H54 (cell line): ENCODE measurements around the gene ZNF442.
"Not testable (repeated sequence)": the region's sequence is repeated elsewhere in the genome, so short reads cannot be mapped to it uniquely, and the experiment has no call there.

Experiments used
- DNase-seq: peaks from one replicate; pipeline ENCODE4 v3.0.0; 2011; ENCODE audit warnings: low spot score, mixed read lengths; ENCODE audit not compliant: insufficient read length
- FAIRE-seq: peaks from 3 replicates; lab custom pipeline; 2011; peaks lifted over from hg19 to GRCh38; lab: Jason Lieb, UNC
- POLR2A ChIP-seq: IDR thresholded peaks from 2 replicates; pipeline ENCODE4 v1.6.1; 2011; ENCODE audit warnings: low read depth, mild to moderate bottlenecking, low read length

The ZNF442 gene

DNA sequence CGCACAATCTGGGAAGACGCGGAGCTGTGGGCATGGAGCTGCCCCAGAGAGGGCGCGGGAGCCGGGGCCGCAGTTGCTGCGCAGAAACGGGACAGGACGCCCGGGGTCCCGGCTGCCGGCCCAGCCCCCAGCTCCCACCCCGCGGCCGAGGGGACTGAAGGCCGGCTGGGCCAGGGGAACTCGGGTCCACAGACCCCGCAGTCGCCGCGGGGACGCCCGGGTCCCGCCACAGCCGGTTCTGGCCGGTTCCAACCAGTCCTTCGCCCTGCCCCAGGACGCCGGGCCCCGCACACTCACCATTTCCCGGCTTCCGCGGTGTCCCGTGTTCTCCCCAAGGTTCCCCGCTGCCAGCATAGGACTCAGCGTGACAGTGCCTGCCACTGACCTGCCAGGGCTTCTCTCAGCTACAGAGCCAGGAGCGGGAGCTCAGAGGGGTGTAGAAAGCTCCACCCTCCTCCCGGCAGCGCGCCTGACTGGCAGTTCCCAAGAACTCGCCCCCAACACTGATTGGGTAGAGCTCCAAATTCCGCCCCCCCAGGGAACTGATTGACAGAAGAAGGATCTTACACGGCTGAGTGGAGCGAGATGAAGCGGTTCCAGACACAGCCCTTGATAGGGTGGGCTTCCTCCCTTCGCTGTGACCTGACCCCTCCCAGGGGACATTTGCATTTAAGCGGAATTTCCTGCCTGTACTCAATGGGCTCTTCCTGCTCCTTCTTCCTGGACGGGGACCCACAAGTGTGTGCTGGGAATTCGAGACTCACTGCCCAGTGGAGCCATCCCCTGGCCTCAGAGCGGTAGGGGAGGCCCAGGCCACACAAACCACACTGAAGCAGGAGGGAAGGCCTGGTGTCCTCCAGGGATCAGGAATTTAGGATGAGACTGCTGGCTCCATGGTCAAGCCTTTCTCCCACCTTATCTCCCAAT, at the start of gene ZNF442:
TSS of gene ZNF442 (minus strand) at position 448 of the 927 bp plus-strand sequence. CDS start 2,052 bp downstream, outside the sequence.
- FAIRE-seq (peak; percentile 95), DNase-seq (peak; percentile 95)
- TF ChIP-seq POLR2A = peak; percentile 90

DNA sequence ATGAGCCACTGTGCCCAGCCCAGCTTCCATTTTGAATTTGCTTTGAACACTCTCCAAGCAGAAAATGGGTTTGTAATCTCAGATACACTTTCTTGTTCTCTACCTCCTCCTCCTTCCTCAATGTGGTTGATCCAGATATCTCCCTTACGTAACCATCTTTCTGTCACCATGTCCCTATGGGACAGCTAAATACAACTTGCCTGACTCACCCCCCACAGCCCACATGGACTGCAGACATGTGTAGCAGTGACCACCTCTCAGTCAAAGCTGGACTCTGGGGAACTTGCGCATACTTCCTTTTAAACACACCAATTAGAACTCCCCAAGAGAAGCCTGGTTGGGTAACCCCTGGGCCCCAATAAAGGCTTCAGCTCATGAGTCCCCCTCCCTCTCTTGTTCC, 46.4 kb upstream of the ZNF442 start:
- no peak for TF ChIP-seq POLR2A
- FAIRE-seq (no peak), DNase-seq (no peak)

- peak; percentile 81 for DNase-seq
- peak; percentile 39; the same call in 1 of the 2 replicates for TF ChIP-seq POLR2A
- peak; percentile 96 for FAIRE-seq
These were observed 35.4 kb upstream of the ZNF442 start, which contains the start of gene ZNF799 for GRCh38 chr19:12400633-12401502. Gene ZNF799 (minus strand): TSS chr19:12401271. CDS start chr19:12401070, 201 bp downstream.

DNA sequence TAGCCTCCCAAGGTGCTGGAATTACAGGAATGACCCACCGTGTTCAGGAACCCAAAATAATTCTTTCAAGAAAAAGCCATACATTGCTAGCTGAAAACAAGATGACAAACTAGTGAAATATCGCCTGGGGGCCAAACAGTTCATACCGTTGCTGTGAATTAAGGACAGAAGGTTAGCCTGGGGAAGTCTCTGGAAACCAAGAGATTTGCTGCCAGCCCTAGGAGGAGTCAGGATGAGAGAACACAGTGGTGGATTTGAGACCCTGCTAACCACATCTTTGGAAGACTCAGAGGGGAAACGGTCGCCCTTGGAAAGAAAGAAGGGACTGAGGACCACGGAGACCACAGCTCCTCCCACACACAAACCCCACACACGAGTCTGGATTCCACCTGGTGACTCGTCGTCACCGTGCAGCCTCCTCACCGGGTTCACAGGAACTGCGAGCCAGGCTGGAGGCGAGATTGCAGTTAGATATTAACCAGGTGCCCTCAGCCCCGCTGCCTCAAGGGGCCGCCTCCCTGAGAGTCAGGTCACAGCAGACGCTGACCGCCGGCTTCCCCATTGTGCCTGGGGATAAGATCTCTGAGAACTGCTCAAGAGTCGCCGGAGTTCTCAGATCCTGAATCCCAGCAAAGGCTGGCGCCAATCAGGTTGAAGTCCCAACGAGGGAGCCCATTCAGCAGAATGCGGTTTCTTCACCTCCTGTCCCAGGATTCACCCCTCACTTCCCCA, 34.6 kb upstream of the ZNF442 start:
- peak; percentile 38 for FAIRE-seq
- not testable (repeated sequence) for DNase-seq

DNA sequence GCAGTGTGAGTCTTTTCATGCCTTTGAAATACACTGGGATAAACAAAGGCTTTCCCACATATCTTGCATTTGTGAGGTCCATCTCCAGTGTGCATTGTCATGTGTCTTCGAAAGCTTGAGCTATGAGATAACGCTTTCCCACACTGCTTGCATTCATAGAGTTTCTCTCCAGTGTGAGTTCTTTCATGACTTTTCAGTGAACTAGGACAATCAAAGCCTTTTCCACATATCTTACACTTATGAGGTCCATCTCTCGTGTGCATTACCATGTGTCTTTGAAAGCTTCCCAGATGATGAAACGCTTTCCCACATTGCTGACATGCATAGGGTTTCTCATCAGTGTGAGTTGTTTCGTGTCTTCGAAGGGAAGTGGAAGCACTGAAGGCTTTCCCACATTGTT, 25.7 kb upstream of the ZNF442 start:
- not testable (repeated sequence) for FAIRE-seq, DNase-seq

- not testable (repeated sequence) for FAIRE-seq
These were observed 20.9 kb upstream of the ZNF442 start for GRCh38 chr19:12386365-12386764.

DNA sequence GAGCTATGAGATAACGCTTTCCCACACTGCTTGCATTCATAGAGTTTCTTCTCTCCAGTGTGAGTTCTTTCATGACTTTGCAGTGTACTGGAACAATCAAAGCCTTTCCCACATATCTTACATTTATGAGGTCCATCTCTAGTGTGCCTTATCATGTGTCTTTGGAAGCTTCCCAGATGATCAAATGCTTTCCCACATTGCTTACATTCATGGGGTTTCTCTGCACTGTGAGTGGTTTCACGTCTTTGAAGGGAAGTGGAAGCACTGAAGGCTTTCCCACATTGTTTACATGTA, 14.9 kb upstream of the ZNF442 start:
- no peak for FAIRE-seq

More at GRCh38 chr19:12386365-12386764, 20.9 kb upstream of the ZNF442 start:
- DNase-seq = not testable (repeated sequence)

DNA sequence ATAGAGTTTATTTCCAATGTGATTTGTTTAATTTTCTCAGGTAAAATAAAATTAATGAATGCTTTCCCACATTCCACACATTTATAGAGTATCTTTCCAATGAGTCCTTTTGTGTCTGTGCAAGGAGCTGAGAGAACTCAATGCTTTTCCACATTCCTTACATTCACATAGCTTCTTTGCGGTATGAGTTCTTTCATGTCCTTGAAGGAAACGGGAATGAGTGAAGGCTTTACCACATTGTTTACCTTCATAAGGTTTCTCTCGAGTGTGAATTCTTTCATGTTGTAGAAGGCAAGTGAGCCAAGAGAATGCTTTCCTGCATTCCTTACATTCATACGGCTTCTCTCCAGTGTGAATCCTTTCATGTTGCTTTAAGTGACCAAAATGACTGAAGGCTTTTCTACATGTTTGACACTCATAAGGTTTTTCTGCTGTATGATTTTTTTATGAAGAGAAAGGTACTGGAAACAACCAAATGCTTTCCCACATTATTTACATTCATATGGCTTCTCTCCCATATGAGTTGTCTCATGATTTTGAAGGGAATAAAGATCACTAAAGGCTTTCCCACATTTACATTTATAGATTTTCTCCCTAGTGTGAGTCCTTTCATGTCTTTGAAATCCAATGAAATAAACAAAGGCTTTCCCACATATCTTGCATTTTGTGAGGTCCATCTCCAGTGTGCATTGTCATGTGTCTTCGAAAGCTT, 14.4 kb upstream of the ZNF442 start:
- no peak for TF ChIP-seq POLR2A
- DNase-seq = no peak
- FAIRE-seq = no peak

More for the DNA sequence above, 14.9 kb upstream of the ZNF442 start:
- TF ChIP-seq POLR2A = no peak
- DNase-seq = no peak

DNA sequence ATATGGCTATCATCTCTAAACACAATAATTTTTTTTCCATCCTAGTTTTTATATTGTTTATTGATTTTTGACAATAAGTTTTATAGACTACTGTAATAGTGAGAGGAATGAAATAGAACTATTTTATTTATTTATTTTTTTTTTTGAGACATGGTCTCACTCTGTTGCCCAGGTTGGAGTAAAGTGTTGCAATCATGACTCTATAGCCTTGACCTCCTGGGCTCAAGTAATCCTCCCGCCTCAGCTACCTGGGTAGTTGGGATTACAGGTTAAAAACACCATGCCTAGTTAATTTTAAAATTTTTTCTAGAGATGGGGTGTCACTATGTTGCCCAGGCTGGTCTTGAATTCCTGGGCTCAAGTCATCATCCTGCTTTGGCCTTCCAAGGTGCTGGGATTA, 8.5 kb upstream of the ZNF442 start:
- no peak for FAIRE-seq
- TF ChIP-seq POLR2A = no peak
- DNase-seq = no peak

GRCh38 chr19:12364391-12365235, 870 bp downstream of the ZNF442 start:
- TF ChIP-seq POLR2A = no peak
- DNase-seq = no peak
- FAIRE-seq = no peak

GRCh38 chr19:12362236-12362635, 3.2 kb downstream of the ZNF442 start:
- not testable (repeated sequence) for FAIRE-seq, DNase-seq

DNA sequence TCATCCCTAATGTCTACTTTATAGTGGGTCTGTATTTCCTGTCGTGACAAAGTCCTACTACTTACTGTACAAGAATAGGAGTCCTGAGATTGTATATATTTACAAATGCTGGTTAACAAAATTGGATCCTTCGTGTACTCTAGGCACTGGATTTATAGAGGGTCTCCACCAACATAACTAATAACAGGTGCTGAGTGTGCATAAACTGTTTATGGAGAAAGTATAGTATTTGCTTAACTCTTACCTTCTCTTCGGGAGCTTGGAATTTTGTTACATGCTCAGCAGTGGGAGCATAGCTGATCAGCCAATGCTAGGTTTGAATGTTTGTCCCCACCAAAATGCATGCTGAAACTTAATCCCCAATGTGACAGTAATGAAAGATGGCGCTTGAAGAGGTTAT, 12.1 kb downstream of the ZNF442 start:
- FAIRE-seq (no peak), DNase-seq (no peak)

More for the DNA sequence above, 12.1 kb downstream of the ZNF442 start:
- no peak for TF ChIP-seq POLR2A
